H1 (cell line): ENCODE data around the gene GATD1. TPM values are rescaled to one million over a fixed set of nuclear protein-coding genes. Genes with fewer than 3 reads are reported as not detected.
A peak's percentile ranks its signal among the peaks of the same experiment; 100 is the strongest.

Experiments
- BACH1 ChIP-seq: IDR thresholded peaks from 2 replicates; pipeline ENCODE4 v1.6.1; 2012; ENCODE audit warnings: low read length, improper control_type of control experiment
- CBX8 ChIP-seq: fragments of 300-800, 300-1000 bp; sonication (generic); IDR thresholded peaks from 2 replicates; pipeline ENCODE4 v1.7.1; 2016; ENCODE audit warnings: low read depth, low read length, borderline replicate concordance
- EZH2 ChIP-seq: fragments of 200-600 bp; sonication (generic); IDR thresholded peaks from 2 replicates; pipeline ENCODE4 v1.7.1; 2012; ENCODE audit warnings: low read depth, mild to moderate bottlenecking, moderate library complexity, low read length, inconsistent platforms; ENCODE audit not compliant: severe bottlenecking
- GTF2F1 ChIP-seq: IDR thresholded peaks from 2 replicates; pipeline ENCODE4 v1.6.1; 2012; ENCODE audit warnings: low read depth, low read length, improper control_type of control experiment, borderline replicate concordance
- JUN ChIP-seq: IDR thresholded peaks from 2 replicates; pipeline ENCODE4 v1.6.1; 2011; ENCODE audit warnings: low read depth, mild to moderate bottlenecking, improper control_type of control experiment, low read length
- KDM4A ChIP-seq: IDR thresholded peaks from one replicate; pipeline ENCODE4 v1.7.1; 2012; ENCODE audit warnings: low read depth, mild to moderate bottlenecking, moderate library complexity, low read length, inconsistent platforms; ENCODE audit not compliant: severe bottlenecking
- NRF1 ChIP-seq: IDR thresholded peaks from 2 replicates; pipeline ENCODE4 v1.6.1; 2011; ENCODE audit warnings: mild to moderate bottlenecking, low read depth, low read length, improper control_type of control experiment
- PHF8 ChIP-seq: fragments of 200-600 bp; sonication (generic); conservative IDR thresholded peaks from 2 replicates; pipeline ENCODE4 v1.7.1; 2012; ENCODE audit warnings: low read depth, mild to moderate bottlenecking, inconsistent platforms, low read length, moderate library complexity
- POLR2A ChIP-seq, 2 experiments: IDR thresholded peaks; 1 replicate in 1 of 2; 2 replicates in 1 of 2; pipeline ENCODE4 v1.6.1; 2011; ENCODE audit warnings: low read depth in 2 of 2, low read length in 2 of 2, mild to moderate bottlenecking in 2 of 2; ENCODE audit errors: control extremely low read depth in 1 of 2
- RBBP5 ChIP-seq: IDR thresholded peaks from 2 replicates; pipeline ENCODE4 v1.7.1; 2012; ENCODE audit warnings: low read depth, mild to moderate bottlenecking, inconsistent platforms, low read length, moderate library complexity, borderline replicate concordance
- SRF ChIP-seq: IDR thresholded peaks from 2 replicates; pipeline ENCODE4 v1.6.1; 2011; ENCODE audit warnings: mild to moderate bottlenecking, low read depth, low read length, moderate library complexity
- TAF7 ChIP-seq: optimal IDR thresholded peaks from 2 replicates; pipeline ENCODE3; 2011; ENCODE audit warnings: low read depth, mild to moderate bottlenecking, inconsistent platforms, low read length, moderate library complexity, borderline replicate concordance
- TBP ChIP-seq: IDR thresholded peaks from 2 replicates; pipeline ENCODE4 v1.6.1; 2011; ENCODE audit warnings: low read depth, low read length, improper control_type of control experiment
- TEAD4 ChIP-seq: IDR thresholded peaks from 2 replicates; pipeline ENCODE4 v1.6.1; 2012; ENCODE audit warnings: low read depth, low read length, inconsistent platforms, mixed read lengths
- polyA plus RNA-seq, 7 experiments: library from polyadenylated mRNA; depleted of rRNA in 3 of 7; stranded (reverse) in 5 of 7; unstranded in 2 of 7; fragments of >200 nt in 5 of 7; fragments of 200-250 nt in 2 of 7; gene quantifications; 1 replicate in 5 of 7; 2 replicates in 1 of 7; 4 replicates in 1 of 7; pipeline versions ENCODE4 v1.2.1 to v1.2.3, GENCODE V29; 2011 to 2013; ENCODE audit warnings: missing spikeins in 2 of 7, mixed read lengths in 2 of 7
- total RNA-seq: library from RNA; stranded (reverse); fragmentation: NEBNext Ultra II Directional; extraction: Animal tissue kit (Norgen Biotek cat#: 25700); gene quantifications from 2 replicates; pipeline ENCODE4 v1.2.1, GENCODE V29; 2021
- TF ChIP-seq, protein P1 (sequence below): IDR thresholded peaks from 2 replicates; pipeline ENCODE4 v1.6.1; 2012; ENCODE audit warnings: inconsistent platforms

The GATD1 gene
- total and polyA plus RNA-seq, 2 of the 8 experiments (the other 6 are each of a cell fraction or from before 2014, with no cell fraction given), result 47.5 to 54.8 TPM

DNA sequence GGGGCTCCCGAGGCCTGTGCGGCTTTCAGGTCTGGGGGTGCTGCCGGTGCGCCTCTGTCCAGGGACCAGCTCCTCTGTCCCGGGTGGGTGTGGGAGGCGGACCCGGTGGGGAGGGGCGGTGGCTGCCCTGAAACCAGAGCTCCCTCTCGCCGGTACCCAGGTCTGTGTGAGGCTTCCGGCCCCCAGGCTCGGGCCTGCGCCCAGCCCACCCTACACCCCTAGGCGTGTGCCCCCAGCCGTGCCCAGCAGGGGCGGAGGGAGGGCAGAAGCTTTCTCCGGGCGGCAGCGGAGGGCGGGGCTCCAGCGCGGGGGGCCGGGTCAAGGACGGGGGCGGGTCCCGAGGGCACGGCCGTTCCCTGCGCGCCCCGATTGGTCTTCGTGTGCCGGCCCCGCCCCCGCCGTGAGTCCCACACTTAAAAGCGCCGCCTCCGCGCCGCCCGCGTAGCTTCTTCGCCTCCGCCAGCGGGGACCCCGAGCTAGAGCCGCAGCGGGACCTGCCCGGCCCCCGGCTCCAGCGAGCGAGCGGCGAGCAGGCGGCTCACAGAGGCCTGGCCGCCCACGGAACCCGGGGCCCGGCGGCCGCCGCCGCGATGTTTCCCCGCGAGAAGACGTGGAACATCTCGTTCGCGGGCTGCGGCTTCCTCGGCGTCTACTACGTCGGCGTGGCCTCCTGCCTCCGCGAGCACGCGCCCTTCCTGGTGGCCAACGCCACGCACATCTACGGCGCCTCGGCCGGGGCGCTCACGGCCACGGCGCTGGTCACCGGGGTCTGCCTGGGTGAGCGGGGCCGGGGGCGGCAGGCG lies 42.0 kb upstream of the GATD1 start (continued):
- TF ChIP-seq, protein P1, sequence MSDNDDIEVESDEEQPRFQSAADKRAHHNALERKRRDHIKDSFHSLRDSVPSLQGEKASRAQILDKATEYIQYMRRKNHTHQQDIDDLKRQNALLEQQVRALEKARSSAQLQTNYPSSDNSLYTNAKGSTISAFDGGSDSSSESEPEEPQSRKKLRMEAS, result no peak
- peak in 1 of 2 experiments; percentile 82; a peak in 2 of 3 replicates for TF ChIP-seq POLR2A (IDR thresholded peaks at IDR 0.05; ENCODE audit: control extremely low read depth in 1 of 2, low read depth in 2 of 2, low read length in 2 of 2)
- no peak for TF ChIP-seq TEAD4
- peak; percentile 62; the same call in 1 of the 2 replicates for TF ChIP-seq GTF2F1
- no peak for TF ChIP-seq NRF1
- peak; percentile 86 for TF ChIP-seq TAF7
- no peak for TF ChIP-seq JUN
- no peak for TF ChIP-seq EZH2
- TF ChIP-seq KDM4A, result peak; percentile 54
- TF ChIP-seq BACH1, result peak; percentile 32
- peak; percentile 66; the same call in 1 of the 2 replicates for TF ChIP-seq RBBP5
- peak; percentile 73 for TF ChIP-seq PHF8
- TF ChIP-seq TBP, result peak; percentile 95
- TF ChIP-seq CBX8, result no peak
- no peak for TF ChIP-seq SRF
